Measurements from ENCODE around the gene XIRP1.

- no peak for TF ChIP-seq POLR2A (IDR thresholded peaks at IDR 0.05)
- TF ChIP-seq, protein P1, sequence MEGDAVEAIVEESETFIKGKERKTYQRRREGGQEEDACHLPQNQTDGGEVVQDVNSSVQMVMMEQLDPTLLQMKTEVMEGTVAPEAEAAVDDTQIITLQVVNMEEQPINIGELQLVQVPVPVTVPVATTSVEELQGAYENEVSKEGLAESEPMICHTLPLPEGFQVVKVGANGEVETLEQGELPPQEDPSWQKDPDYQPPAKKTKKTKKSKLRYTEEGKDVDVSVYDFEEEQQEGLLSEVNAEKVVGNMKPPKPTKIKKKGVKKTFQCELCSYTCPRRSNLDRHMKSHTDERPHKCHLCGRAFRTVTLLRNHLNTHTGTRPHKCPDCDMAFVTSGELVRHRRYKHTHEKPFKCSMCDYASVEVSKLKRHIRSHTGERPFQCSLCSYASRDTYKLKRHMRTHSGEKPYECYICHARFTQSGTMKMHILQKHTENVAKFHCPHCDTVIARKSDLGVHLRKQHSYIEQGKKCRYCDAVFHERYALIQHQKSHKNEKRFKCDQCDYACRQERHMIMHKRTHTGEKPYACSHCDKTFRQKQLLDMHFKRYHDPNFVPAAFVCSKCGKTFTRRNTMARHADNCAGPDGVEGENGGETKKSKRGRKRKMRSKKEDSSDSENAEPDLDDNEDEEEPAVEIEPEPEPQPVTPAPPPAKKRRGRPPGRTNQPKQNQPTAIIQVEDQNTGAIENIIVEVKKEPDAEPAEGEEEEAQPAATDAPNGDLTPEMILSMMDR (IDR thresholded peaks at IDR 0.05): no peak
These were observed 28.0 kb downstream of the XIRP1 start for GRCh38 chr3:39164414-39164813.

Measured in Peyer's patch (tissue), 4 donors.